ENCODE results near the gene SEMA6A.

DNA sequence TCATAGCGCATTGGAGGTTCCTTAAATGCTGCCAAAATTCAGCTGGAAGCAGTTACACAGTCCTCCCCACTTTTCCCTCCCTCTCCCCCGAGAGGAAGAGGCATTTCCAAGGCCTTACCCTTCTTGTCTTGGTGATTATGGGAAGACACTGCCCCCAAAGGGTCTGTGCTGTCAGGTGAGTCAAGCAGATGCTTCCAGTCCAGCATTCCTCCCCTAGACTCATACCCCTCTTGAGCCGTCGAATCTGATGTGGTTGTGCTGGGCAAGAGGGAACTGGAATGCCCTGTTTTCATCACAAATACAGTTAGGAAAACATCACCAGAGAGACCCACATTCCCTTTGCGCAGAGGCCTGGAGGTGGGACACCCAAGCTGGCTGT, 107.2 kb downstream of the SEMA6A start:
- TF ChIP-seq RFX5 (IDR thresholded peaks at IDR 0.05; ENCODE audit: low read length) (no peak), TEAD4 (IDR thresholded peaks at IDR 0.05; ENCODE audit: borderline replicate concordance, insufficient read depth) (no peak), TAF1 (IDR thresholded peaks at IDR 0.05; ENCODE audit: borderline replicate concordance, low read depth, low read length) (no peak), POLR2AphosphoS5 (IDR thresholded peaks at IDR 0.05; ENCODE audit: low read depth, low read length) (no peak)
- TF ChIP-seq, protein P1, sequence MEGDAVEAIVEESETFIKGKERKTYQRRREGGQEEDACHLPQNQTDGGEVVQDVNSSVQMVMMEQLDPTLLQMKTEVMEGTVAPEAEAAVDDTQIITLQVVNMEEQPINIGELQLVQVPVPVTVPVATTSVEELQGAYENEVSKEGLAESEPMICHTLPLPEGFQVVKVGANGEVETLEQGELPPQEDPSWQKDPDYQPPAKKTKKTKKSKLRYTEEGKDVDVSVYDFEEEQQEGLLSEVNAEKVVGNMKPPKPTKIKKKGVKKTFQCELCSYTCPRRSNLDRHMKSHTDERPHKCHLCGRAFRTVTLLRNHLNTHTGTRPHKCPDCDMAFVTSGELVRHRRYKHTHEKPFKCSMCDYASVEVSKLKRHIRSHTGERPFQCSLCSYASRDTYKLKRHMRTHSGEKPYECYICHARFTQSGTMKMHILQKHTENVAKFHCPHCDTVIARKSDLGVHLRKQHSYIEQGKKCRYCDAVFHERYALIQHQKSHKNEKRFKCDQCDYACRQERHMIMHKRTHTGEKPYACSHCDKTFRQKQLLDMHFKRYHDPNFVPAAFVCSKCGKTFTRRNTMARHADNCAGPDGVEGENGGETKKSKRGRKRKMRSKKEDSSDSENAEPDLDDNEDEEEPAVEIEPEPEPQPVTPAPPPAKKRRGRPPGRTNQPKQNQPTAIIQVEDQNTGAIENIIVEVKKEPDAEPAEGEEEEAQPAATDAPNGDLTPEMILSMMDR (IDR thresholded peaks at IDR 0.05) = no peak
